ENCODE measurements around the gene PTPRH.
"Not testable (repeated sequence)": the region's sequence is repeated elsewhere in the genome, so short reads cannot be mapped to it uniquely, and the experiment has no call there.

Gene PTPRH

DNA sequence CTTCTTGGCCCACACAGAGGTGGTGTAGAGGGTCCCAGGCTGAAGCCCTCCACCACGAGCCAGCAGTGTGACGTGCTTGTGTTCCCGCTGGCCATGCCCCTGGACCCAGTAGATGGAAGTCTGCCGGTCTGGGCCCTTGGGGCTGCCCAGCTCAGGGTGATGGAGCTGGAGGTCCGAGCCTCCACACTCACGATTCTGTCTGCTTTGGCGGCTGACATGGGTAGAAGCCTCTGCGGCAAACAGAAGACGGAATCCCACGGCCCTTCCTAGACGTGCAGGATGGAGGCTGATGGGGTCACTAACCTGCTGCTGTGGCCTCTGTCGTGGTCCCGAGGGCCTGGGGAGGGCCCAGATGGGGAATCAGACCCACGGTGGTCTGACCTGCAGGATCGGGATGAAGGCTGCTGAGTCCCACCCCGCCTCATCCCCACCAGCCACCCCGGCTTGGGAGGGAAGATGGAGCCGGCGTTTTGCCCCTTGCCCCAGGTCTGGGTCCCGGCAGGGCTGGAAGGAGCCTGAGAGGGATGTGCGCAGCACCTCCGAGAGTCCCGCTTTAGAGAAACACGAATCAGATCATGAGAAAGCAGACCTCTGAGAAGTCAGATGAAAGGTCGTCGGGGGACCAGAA is 14.9 kb upstream of the PTPRH start:
- DNase-seq: no peak

DNA sequence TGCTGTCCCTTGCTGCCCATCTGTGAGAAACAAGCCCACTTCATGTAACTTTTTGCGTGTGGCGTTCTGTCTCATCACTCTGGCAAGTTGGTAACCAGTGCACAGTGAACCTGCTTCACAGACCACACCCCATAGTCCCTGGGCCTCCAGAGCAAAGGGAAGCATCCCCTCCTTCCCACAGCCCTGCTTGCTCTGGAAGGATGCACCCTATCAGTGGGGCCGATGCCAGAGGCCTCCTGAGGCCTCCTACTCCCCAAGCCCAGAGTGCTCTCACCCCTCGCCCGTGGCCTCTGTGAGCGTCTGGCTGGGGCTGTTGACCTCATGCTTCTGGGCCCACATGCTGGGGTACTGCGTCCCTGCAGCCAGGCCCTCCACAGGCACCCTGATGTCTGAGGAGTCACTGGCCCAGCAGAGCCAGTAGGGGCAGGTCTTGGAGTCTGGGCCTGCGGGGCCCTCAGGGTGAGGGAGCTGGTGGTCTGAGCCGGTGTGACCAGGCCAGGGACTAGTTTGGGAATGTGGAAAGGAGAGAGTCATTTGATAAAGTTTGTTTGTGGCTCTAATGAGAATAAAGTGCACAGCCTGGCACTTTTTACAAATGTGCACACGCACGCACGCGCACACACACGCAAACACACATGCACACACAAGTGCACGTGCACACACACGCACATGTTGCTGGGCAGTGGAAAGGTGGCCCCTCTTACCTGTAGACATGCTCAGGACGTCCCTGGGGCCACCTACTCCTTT is 14.2 kb upstream of the PTPRH start:
- no peak for DNase-seq

DNA sequence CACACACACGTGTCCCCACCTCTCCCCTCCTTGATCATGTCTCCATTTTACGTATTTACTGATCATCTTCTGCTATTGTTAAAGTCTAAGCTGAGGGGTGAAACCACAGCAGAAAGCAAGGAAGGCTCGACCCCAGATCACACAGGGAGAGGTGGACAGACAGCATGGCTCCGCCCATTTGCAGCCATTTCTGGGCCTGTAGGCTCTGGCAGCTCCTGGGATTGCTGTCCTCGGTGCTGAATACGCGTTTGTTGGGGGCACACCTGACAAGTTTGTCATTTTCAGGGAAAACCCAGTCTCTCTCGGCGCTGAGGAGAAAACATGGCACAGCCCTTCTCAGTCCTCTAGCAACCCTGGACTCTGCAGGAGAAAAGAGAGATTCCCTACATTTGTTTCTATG is 11.2 kb upstream of the PTPRH start:
- no peak for DNase-seq

DNA sequence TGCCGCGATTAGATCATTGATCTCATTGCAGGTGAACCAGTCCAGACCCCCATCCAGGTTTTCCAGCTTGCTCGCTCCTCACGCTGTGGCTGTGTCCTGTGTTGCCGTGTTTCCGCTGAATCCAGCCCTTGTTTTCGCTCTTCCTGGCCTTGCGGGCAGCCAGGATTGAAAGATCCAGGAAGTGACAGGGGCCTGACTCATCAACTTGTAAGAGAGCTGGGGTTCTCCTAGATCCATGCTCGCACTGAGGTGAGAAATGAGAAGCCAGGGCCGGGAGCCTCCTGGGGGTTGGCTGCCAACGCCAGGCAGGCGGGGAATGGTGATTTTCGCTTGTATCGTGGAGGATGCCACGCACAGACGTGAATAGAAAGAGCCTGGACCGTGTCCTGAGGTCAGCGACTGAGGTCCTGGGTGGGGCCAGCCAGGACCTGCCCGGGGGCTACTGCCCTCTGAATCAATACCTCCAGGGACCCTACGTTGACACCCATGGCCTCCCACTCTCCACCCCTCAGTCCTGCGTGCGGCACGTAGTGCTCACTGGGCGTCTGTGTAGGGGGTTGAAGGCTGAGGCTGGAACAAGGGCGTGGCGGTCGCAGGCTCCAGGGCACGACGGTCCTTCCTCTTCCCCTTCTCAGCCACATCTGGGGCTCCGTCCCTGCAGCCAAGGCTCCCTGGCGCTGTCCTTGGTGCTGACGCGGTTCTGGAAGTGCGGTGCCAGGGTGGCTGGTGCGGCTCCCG is 7.3 kb upstream of the PTPRH start:
- DNase-seq: peak; percentile 100

DNA sequence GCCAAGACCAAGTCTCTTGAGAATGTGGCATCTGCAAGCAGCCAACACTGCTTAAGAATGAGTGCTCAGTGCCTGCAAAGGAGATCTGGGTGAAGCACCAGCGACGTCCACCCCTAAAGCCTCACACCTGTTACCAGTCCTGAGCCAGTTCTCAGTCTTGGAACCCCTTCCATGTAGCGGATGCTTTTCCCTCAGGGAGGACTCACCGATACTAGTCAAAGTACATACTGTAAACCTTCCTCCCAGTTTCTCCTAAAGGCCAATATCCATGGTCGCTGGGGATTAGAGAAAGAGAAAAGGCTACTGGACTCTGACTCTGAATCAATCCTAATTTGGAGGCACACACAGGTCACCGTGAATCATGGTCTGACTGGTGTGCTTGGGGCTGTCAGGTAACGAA is 4.2 kb upstream of the PTPRH start:
- DNase-seq: no peak

DNA sequence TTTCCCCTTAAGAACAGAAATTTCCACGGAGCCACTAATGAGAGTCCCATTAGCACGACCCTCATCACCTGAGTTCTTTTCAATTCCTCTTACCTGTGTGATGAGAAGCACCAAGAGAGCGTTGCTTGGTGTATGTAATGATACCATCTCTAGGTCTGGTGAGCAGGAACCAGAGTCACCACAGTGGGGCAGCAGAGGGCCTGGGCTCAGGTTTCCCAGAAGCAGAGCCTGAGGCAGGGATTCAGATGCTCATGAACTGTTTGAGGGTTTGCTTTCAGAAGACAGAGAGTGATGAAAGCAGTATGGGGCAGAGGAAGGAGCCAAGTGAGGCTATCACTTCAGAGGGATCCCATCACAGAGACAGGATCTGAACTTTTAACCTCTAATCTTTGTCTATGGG is 3.1 kb upstream of the PTPRH start:
- peak; percentile 35 for DNase-seq

DNA sequence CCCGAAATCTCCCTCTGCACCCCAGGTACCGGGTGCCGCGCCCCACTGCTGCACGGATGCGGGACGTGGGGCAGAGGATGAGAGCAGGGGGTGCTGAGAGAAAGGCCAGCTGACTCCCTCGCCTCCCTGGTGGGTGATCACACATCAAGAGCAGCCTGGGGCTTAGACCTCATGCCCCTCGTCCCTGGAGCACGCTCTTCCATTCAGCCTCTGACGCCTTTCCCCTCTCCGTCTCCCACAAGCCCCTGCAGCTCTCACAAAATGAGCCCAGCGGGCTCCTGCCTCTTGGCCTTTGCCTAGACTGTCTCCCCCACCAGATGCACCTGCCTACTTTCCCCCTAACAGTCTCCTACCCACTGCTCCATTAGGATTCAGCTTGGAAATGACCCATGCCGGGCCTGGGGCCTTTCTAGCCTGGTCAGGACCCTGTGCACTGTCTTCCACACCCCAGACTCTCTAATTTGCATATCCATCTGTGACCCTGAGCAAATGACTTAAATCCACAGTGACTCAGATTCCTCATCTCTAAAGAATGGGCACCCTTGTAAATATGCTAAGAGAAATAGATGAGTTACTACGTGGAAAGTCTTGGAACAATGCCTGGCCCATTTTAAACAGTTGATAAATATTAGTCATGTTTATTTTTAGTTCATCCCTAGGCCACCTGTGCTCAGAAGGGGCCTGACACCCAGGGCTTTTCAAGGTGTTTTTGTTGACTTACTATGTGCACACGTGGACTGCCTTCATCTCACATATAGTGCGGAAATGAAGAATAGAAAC is 582 bp upstream of the PTPRH start:
- DNase-seq: no peak

DNA sequence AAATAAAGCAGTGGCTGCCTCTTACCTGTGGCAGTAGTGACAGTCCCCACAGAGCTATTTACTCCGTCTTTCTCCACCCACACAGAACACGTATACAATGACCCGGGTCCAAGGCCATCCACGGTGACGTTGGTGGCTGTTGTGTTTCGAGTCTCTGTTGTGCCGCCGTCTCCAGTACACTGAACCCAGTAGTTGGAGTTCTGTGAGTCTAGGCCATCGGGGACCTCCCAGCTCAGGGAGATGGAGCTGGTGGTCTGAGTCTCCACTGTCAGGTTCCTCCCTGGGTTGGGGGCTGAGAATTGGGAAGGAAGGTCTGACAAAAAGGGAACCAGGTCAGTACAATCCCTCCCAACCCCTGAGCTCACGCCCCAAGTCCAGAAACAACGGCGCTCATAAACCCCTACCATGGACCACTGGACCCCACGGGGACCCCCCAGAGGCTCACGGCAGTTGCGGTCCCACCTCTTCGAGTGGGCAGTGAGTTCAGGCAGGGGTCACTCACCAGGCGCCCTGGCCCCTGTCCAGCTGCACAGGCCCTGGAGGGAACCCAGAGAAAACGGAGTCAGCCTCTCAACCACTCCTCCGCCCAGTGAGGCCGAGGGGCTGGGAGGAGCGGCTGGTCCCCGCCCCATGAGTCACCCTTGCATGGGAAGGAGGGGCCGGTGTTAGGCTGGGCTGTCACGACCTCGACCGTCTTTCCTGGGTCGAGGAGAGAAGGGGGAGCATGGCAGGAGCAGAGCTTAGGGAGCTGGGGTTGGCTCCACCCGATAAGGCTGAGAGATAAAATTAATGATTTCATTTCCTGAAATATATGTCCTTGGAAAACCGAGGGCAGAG is 2.4 kb downstream of the PTPRH start:
- DNase-seq: peak; percentile 87

DNA sequence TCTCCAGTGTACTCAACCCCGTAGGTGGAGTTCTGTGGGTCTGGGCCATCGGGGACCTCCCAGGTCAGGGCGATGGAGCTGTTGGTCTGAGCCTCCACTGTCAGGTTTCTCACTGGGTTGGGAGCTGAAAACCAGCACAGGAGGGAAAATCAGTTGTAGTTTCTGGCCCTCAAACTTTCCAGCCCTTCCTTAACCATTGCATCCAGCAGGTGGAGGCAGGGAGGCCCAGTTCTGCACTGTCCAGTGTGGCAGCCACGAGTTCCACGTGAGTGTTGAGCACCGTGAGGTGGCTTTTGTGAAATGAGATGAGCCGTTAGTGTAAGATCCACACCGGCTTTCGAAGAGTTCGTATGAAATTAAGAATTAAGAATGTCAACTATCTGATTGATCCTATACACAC is 7.1 kb downstream of the PTPRH start:
- DNase-seq: not testable (repeated sequence)

DNA sequence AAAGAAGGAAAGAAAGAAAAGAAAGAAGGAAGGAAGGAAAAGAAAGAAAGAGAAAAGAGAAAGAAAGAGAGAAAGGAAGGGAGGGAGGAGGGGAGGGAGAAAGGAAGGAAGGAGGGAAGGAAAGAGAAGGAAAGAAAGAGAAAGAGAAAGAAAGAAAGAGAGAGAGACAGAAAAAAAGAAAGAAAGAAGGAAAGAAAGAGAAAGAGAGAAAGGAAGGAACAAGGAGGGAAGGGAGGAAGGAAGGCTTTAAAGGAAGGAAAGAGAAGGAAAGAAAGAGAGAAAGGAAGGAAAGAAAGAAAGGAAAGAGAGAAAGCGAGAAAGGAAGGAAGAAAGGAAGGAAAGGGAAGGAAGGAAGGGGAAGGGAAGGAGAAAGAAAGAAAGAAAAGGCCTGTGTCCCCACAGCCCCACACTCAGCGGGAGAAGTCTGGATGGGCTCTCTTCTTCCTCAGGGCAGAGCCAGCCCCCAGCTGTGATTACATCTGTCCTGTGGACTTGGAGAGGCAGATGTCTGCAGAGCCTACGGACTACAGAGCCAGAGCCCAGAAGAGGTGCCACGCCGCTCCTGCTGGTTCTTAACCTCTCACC is 9.6 kb downstream of the PTPRH start:
- no peak for DNase-seq

DNA sequence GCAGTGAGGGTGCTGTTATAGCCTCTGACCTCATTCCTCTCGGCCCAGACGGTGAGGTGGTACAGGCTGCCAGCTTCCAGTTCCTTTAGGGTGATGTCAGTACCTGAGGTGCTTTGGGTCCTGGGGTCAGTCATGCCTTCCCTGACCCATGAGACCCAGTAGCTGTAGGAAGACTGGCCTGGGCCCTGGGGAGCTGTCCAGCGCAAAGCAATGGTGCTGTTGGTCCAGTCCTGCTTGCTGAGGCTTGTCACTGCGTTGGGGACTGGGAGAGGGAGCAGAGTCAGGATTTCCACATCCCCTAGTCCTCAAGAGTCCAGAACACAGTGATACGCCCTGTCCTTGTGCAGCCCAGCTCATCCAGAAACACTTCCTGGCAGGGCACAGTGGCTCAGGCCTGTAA is 10.7 kb downstream of the PTPRH start:
- DNase-seq: no peak

DNA sequence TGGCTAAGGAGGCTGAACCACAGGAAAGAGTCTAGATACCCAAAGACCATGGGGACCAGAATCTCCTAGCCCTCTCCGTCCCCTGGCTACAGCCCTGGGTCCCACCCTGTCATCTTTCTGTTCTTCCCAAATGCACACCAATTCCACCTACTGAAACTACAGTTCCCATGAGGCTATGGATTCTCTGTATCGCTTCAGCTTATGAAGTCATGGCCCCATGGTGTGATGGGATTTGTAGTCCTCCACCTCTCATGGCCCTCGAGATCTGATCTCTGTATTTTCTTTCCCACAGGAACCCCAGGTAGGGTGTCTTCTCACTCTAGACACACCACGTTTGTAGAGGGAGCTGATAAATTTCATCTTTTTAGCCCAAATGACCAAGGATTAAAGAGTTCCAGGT is 11.8 kb downstream of the PTPRH start:
- DNase-seq: no peak

DNA sequence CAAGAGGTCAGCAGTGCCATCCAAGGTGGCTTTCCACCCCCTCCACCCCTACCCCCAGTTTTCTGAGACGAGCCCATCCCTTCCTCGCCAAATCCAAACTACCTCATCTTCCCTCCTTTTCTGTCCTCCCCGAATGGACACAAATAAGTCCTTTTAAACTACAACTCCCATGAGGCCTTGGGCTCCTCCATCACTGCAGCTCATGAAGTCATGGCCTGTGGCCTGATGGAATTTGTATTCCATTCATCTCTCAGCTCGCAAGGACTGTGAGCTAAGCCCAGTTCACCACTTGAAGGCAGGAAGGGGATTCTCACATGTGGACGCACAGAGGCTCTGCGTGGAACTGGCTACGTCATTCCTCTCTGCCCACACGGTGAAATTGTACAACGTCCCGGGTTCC is 12.5 kb downstream of the PTPRH start:
- DNase-seq: no peak

DNA sequence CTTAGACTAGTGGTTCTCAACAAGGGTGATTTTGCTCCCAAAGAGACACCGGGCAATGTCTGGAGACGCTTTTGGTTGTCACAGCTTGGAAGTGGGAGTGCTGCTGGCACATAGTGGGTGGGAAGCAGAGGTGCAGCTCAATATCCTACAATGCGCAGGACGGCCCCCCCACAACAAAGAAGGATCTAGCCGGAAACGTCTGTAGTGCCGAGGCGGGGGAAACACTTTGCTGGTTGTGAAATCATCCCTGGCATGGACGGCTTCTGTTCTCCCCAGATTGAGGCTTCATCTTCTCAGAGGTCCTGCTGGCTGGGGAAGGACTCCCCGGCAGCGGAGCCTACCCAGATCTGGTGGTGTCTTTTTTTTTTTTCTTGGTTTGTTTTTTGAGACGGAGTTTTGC is 15.8 kb downstream of the PTPRH start:
- peak; percentile 70 for DNase-seq

DNA sequence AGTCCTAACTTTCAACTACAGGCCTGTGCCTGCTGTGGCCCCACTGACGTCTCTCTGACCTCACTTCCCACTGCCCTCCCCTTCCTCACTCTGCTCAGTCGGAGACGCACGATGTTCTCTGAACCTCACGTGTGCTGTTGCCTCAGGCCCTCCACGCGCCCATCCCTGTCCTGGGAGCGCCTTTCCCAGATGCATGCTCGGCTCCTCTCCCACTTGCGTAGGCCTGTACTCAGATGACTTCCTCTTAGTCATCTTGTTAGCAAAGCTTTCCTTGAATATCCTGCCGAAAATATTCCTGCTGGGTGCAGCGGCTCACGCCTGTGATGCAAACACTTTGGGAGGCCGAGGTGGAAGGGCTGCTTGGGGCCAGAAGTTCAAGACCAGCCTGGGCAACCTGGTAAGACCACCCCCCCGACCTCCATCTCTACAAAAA is 19.9 kb downstream of the PTPRH start:
- no peak for DNase-seq

DNA sequence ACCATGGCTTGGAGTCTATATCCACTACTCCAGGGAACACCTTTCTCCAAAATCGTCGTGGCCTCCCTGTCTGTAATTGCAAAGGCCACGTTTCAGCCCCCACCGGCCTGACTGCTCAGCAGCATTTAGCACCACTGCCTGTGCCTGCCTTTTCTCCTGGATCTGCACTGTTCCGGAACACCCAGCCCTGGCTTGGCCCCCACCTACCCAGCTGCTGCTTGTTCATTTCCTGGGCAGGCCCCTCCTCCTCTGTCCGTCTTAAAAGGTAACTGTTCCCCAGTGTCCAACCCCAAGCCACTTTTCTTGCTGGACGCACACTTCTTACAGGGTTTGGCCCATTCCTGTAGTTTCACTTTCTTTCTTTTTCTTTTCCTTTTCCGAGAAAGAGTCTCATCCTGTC is 20.7 kb downstream of the PTPRH start:
- DNase-seq: no peak

DNA sequence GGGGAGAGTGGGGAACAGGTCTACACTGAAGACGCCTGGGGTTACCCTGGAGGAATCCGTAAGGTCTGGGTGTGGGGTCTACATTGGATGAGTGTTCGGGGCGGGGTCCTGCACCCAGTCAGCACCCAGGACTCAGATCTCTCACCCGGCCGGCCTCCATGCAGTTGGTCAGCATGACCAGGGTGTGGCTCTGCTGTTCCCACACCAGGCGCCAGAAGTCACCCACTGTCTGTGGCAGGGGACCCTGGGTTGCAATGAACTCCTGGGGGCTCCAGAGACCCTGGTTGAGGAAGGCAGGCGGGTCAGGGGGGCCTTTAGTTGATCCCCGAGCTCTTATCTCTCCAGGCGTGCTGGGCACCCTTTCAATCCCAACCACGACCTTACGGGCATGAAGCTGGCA is 23.2 kb downstream of the PTPRH start:
- no peak for DNase-seq

DNA sequence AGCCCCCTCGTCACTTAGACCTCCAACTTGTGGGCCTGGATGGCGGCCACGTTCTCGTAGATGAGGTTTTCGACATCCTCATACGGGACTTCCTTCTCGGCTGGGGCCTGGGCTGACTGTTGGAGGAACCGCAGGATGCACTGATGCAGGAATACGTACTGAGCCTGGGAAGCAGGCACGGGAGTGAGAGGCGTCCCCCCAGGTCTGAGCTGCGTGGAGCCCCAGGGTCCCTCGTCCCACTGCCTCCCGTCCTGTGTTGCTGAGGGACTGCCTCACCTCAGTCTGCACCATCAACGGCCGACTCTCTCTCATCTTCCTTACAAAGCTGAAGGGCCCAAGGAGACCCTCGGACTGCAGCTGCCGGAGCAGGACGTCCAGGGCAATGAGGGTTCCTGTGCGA is 27.6 kb downstream of the PTPRH start:
- DNase-seq: no peak

DNA sequence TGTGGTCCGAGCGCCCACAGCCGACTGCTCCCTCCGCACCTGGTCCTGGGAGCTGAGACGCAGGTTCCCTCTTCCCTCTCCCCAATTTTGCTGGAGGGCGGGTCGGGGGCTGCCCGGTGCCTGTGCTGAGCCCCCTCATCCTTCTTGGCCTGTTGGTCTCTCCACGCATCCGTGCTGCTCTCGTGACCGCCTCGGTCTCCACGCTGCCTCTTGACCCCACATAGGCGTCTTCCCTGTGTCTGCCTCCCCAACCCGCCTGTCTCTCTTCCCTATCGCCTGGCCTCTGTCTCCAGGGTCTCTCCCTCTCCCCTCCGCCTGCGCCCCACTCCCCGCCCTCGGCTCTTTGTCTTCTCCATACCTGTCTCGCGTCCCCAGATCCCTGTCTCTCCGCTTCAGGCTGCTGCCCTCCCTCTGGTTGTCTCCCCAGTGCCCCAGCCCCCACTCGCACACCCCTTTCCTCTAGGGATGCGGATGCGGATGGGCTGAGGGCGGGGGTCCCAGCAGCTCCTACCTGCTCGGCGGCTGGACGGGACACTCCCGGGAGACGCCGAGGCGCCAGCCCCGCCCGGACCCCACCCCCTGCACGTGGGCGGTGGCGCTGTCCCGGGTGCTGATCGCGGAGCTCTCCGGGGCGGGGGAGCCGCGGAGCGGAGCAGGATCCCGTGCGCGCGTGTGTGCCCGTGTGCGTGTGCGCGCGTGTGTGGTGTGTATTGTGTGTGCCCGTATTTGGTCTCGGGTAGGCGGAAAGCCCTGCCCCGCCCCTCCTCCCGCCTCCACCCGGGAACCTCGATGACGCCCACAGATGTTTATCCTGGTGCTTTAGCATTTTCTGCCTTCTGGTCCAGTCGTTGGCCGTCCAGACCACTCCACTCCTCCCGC is 29.5 kb downstream of the PTPRH start, which contains the start of gene SYT5:
Gene SYT5, minus strand, starts transcription at position 684 of the 879 bp plus-strand sequence. CDS start 1,248 bp downstream, outside the sequence.
- peak; percentile 45 for DNase-seq

DNA sequence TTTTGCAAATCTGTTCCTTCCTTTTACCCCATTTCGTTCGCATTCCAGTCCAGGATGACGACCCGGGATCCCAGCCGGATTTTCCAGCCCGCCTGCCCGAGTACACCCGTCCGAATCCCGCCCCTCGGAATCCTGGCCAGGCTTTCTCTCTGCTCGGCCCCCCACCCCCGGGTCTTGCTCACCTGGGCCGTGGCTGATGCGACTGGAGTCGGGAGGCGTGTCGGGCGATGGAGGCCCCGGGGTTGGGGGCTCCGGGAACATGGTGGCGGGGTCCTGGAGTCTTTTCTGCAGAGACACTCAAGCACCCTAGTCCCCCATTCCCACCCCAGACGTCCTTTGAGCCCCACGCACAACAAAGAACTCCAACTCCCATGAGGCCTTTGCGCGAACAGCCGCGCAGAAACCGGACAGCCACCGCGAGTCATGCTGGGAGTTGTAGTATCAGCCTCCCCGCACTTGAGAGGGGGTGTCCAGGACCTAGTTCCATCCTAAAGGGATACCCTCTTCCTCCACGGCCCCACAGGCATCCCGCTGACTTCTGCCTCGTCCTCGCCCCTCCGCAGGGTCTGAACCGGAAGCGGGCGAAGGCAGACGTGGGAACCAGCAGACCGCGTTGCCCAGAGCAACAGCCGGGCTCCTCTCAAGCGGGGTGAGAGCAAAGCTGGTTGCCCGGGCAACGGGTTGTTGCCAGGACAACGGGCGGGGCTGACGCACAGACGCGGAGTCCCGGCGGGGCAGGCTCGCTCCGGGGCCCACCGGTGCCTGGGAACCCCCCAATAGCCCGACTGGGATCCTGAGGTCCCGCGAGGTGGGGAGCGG is 30.3 kb downstream of the PTPRH start:
- DNase-seq: peak; percentile 94
